NCI-H82 treated with DMSO at 0.1 percent for 48 hours (cell line): ENCODE data around the gene ATXN7.

ENCODE experiments used
- DNase-seq: peaks from one replicate; lab custom pipeline; 2025; ENCODE audit not compliant: unreplicated experiment; lab: John Stamatoyannopoulos, UW

The ATXN7 gene

DNA sequence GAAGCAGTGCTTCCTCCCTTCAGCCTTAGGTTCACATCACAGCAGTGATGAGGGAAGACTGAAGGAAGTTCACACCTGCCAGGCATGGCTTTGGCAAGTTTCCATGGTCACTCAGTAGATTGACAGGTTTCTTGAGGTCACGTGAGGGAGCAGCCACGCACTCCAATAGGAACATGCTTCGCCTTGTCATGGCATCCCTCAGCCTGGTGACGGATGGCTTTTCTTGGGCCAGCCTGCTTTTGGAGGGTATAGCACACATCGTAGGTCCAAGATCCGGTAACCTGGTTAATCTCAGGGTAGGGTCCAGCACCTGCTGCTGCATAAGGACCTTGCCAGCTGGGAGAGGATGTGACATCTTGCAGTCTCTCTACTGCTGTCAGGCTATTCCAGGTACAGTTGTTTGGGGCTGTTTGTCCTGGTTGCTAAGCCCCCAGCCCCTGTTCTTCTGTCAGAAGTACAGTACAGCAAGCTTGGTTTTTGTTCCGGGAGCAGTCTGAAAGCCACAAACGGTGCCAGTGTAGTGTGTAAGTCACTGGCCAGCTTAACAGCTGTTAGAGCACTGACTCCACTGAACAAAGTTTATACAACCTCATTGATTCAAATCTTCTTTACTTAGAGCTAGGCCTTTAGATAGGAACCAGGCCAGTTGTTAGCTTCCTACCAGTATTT lies 117.3 kb downstream of the ATXN7 start:
- DNase-seq, result no peak

DNA sequence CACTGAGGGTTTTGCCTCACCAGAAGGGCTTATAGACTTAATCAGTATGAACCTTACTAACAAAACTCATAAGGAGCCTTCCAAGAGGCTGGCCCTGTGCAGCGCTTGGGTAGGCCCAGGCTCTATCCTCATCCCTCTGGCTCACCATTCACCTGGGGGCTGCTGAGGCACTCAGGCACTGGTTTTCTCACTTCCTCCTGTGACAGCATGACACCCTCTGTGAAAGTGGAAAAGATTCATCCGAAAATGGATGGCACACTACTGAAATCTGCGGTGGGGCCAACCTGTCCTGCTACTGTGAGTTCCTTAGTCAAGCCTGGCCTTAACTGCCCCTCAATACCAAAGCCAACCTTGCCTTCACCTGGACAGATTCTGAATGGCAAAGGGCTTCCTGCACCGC lies 118.3 kb downstream of the ATXN7 start:
- no peak for DNase-seq

DNA sequence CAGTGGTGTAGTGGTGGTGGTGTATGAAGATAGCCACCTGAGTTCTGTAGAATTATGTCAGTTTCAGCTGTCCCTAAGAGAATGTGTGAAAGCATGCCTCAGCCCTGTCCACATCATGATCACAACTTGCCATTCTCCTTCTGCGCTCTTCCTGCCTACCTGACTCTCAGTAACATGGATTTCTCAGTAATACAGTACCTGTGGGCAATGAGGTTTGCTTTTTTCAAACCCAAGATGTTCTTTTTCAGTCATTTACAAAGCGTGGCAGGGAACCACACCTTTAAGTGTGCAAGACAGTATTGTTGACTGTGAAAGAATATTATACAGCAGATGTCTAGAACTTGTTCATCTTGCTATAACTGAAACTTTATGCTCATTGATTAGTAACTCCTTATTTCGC lies 120.7 kb downstream of the ATXN7 start:
- DNase-seq, result no peak

DNA sequence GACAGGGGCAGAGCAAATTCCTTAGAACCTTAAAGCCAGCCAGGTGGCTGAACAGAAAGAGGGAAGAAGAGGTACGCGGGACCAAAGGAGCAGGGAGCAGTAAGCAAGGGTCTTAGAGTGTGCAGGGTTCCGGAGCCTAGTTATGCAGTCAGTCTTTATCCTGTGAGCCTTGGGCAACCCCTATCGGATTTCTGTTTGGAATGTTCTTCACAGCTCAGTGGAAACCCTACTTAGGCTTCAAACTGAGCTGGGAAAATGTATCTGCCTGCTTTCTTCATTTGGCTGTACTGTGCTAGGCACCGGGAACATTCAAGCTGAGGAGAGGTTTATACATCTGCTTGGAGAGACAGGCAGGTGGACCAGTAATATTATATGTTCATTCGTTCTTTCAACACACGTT lies 122.5 kb downstream of the ATXN7 start:
- no peak for DNase-seq

DNA sequence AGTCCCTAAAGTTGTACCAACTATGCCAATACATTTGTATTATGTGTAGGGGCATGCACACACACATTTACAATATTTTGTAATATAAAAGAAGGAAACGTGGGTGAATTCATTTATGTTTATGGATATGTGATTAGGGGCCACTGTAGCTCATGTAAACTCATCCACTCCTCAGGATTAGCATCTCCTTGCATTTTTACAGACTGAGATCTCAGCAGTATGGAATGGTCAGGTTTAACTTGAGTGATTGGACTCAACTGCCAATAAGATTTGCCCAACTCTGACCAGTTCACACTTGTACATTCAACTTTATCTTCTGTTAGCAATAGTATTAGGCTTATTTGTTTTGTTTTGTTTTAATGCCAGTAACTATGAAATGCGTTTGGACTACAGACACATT lies 123.2 kb downstream of the ATXN7 start:
- DNase-seq, result no peak

DNA sequence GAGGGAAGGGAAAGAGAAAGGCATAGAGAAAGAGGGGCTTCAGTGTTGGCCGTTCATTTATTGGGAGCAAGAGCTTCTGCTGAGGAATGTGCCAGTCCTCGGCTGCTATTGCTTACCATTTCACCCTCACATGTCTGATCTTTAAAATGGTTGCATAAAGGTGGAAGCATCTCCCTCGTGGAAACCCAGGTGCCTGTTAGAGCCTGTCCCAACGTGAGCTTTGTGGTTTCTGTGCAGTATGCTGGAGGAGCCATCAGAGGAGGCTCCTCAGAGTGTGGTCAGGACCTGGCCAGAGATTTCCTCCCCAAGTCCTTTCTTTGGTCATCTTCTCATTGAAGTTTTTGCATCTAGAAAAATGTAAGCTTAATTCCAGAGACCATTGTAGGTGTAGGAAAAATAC lies 125.3 kb downstream of the ATXN7 start:
- no peak for DNase-seq

DNA sequence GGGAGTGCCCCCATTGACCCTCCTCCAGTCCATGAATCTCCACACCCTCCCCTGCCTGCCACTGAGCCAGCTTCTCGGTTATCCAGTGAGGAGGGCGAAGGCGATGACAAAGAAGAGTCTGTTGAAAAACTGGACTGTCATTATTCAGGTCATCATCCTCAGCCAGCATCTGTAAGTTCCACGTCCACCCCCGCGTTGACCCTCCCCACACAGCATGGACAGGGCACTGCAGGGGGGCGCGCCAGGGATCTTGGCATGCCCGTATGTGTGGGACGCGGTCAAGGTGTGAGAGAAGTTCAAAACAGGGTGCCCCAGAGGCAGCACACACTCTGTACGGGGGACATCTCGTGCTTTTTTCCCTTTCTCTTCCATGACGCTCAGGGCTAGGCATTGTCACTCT lies 126.5 kb downstream of the ATXN7 start:
- DNase-seq, result no peak

DNA sequence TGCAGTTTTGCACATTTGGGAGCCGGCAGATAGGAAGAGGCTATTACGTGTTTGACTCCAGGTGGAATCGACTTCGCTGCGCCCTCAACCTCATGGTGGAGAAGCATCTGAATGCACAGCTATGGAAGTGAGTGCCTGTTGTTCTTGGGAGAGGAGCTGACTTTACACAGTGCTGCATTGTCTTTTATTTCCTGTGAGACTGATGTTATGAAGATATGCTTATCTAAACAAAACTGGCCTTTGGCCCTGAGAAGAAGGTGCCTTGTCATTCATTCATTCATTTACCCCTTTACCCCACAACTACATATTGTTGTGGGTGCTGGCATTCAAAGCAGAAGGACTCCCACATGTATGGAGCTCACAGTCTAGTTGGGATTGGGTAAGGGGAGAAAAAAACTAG lies 127.1 kb downstream of the ATXN7 start:
- DNase-seq, result no peak

DNA sequence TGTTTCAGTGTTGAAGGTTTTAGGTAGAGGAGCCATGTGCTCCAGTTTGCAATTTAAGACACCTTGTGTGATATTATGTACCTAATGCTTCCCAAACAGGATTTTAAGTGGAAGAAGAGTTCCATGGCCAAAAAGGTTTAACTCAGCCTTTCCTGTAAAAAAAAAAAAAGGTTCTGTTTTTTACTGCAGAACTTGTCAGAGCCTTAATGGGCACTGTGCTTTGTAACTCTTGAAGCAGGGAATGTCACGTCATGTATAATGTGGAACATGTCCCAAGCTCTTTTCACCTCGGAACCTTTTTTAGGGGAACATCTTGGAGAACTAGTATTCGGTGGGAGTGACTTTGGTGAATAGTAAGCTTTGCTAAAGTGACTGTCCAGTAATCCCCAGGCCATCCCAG lies 128.0 kb downstream of the ATXN7 start:
- no peak for DNase-seq

DNA sequence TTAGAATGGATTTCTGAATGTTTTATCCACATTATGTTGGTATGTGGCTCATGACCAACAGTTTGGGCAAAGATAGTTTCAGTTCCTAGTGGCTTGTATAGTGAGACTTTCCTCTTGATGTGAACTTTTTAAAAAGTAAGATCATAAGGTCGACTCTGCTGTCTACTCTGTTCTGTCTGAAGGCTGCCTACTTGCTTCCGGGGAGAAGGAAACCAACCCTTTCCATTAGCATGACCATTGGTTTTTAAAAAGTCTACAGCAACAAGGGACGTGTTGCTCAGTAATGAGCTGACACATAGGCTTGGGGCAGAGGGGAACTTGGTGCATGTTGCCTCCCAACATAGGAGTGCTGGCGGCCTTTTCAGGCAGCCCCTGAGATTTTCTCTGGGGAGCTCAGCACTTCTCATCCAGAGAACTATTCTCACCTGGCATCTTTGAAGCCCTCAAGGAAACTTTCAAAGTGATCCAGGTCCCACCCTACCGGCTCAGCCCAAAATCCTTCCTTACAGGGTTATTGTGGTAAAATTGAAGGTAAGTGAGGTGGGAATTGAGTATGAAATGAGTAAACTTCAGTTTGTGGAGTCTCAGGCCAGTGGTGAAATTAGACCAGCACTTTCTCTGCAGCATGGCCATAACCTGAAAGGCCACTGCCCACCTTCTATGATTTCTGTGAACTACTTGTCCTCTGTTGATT lies 129.0 kb downstream of the ATXN7 start:
- DNase-seq, result no peak

DNA sequence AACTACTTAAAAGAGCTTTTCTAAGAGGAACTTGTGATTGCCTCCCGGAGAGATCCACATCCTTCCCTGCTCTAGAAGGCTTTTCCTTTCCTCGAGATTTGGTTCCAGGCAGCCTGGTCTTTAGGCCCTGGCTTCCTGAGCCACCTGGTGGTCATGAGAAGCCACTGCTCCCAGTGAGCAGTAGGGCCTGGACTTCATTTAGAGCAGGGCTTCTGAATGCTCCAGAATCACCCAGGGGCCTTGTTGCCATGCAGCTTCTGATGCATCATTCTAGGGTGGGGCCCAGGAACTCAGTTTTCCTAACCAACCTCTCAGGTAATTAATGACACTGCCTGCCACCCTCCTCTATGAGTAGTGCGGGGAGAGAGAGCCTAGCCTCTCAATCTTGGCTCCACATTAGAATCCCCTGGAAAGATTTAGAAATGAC lies 130.0 kb downstream of the ATXN7 start:
- DNase-seq, result peak; percentile 42

DNA sequence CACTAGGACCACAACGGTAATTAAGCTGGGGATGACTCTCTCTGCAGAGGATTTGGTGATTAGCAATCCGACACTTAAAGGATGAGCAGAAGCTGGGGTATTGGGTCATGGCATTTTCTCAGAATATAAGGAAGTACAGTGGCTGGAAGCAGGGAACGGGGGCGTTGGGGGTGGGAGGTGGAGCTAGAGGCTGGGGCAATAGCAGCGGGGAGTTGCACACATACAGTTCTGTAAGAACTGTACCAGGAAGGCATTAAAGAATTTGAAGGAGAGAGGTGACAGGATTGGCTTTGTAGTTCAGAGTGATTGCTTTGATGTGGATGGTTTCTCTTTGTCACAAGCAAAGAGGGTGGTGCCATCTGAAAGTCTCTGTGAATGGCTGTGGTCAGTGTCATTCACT lies 131.4 kb downstream of the ATXN7 start:
- no peak for DNase-seq

DNA sequence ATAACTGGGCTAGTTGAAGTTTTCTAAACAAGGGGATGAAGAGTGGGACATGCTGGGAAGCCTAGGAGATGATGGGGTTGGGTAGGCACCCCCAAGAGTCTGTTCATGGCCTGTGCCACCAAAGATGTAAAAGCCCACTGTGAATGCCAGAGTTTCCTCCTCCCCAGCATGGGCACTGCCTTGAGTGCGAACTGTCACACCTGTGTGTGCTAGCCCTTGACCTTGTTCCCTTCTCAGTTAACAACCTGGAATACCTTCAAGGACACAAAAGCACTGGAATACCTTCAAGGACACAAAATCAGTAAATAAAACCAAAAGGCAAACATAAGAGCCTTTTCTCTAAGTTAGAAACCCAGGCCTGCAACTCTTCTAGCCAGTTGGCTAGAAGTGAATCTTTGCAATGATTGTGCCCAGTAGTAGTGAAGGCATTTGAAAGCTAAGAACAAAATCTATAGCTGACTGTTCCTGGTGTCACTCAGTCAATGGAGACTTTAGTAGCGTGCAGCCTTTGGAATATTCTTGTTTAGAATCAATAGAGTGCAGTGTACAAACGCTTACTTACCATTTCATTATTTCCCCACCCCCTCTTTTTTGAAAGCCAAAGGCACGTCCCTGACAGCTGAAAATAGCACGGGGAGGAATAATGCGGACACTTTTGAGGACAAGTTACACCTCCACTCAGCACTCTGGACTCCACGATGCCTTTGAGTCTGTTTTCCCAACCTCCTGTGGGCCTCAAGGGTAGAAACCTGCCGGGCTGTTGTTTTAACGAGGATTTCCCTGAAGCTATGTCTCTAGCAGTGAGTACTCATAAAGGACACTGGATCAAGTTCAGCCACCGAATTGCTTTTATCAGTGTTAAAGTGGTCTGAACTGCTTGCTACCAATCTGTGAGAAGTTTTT lies 135.4 kb downstream of the ATXN7 start:
- no peak for DNase-seq

DNA sequence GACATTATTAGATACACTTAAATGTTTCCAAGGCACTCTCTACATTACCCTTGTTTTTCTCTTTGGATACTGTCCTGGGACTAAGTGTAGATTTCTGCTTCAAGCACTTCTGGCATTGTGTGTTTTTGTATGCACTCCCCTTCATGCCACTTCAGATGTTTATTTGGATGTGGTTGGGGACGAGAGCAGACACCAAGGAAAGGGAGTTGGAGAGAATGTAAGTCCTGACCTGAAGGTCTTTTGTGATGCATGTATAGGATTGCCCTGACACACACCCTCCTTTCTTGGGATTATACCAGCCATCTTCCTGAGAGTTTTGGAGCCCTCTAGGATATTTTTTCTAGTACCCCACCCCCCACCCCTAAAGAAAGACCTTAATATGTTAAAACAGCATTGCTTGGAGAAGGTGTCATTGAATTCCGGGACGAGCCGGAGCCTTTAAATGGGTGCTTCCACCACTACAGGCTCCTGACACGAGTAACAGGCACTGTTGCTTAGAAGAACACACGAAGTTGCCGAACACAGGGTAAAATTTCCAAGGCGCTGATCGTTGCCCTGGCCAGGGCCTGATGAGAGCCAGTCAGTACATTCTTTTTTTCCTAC lies 136.9 kb downstream of the ATXN7 start:
- DNase-seq, result no peak

DNA sequence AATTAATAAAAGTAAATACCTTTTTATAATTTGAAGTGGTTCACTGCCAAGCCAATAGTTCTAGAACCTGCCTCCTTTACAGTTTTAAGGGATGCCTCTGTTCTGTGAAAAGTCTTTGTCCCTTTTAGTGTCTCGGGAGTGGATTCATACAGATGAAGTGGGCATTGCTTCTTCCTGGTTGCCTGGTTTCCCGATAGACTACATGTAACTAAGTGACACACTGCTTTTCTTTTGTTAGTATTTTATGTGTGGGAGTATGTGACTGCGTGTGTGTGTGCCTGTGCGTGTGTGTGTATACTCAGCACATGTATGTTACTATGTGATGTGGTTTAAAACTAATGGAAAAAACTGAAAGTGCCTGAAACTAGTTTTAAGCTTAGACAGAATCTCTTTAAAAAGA lies 138.6 kb downstream of the ATXN7 start:
- no peak for DNase-seq

DNA sequence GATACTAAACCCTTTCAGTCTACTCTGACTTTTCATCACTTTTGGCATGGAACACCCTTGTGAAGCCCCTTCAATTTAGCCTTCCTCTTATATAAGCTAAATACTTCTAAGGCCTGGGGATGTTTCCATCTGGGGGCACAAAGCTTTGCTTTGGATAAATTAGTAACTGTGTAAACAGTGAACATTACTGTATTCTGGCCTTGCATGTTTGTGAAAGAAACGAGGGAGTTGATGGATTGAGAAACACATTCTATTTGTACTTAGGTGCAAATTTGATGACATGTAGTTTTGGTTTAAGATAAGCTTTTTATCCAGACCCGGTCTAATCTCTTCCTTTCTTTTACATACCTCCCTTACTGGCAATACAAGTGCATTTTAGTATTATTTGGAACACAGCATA lies 139.9 kb downstream of the ATXN7 start:
- no peak for DNase-seq

DNA sequence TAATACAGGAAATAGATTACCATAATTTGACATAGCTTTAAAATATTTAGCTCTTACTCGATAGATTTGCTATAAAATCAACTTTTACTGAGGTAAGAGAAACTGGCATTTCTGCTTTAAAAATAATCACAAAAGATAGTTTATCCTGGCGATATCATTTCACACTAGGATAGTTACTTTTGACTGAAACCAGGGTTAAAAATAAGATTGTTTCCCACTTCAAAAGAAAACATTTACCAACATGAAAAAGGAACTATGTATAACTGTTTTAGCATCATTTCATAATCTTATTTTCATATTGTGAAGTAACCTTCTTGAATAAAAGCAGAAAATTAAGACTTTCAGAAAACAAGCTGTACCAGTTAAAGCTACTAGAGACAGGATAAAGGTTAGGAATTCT lies 144.3 kb downstream of the ATXN7 start:
- DNase-seq, result no peak

DNA sequence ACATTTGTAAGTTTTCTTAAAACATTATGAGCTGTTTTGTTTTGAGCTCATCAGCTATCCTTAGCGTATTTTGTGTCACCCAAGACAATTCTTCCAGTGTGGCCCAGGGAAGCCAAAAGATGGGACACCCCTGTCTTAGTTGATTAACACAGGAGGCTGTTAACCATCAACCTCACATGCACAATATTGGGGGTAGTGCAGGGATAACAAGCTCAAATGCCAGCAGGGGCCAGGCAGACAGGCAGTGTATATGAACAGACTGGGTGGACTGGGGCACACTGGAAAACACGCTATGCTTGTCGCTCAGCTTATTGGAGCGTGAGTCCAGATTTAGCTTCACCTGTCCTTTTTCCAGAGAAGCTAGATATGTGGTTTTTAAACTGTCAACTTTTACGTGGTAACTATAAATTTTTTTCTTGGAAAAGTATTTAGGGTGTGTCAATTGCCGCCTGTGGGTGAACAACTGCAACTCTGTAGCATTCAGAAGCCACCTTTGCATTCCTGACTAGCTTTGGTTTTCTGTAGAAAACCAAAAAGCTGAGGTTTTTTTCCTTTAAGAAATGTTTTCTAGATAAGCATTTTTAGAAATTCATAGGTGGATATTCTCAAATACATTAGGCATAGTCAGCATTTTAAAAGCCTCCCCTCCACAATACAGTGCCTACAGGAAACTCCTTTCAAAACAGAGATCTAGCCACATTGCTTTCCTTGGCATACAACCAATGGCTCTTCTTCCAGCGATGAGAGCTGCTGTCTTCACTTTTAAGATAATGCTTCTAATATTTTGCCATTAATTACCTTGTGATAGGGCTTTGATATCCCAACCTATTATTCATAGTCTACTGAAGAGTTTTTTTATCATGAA lies 145.1 kb downstream of the ATXN7 start:
- no peak for DNase-seq

DNA sequence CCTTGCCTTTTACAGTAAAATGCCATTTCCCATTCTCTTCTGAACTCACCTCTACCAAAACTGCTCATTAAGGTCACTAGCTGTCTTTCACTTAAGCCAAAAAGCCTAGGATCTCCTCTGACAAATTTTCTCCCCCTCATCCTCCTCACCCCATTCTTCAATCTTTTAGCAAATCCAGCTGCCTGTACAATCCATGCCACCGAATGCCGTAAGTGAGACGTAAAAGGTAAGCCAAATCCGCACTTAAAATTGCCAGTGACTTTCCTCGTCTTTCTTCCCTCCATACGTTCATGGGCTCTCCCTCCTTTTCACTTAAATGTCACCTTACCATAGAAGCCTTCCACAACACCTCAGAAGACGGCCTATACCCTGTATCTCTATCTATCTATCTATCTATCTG lies 145.9 kb downstream of the ATXN7 start:
- DNase-seq, result no peak

DNA sequence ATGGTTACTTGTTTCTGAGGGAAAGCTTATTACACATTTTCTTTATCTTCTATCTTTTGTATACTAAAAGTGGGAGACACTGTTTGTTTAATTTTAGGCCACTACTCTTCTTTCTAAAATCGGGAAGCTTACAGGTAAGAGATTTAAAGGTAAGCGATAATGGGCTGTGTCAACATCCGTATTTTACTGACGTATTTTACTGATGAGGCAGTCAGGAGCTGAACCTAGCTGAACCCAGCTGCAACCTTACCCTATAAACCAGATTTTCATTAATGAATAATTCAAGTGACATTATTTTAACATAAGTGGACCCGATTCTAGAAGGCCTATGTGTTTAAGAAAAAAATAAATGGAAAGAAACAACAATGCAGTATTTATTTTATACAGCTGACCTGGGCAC lies 146.5 kb downstream of the ATXN7 start:
- DNase-seq, result no peak

DNA sequence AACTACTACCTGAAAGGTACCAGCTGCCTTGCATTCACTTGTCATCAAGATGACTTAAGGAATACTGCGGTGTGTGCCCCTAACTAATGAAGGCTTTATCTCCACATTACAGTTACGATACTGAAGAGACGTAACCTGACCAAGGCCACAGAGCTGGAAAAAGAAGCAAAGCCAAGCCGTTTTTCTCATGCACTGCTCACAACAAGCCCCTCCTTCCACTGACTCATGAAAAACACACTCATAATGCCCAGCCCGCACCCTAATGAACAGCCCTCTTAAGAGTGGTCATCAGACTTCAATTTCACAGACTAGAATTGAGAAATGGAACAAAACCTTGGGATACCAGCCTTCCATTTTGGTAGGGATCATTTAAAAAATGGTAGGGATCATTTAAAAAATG lies 148.0 kb downstream of the ATXN7 start:
- DNase-seq, result no peak
